ENCODE results near the gene MGAT4B.

The MGAT4B gene

DNA sequence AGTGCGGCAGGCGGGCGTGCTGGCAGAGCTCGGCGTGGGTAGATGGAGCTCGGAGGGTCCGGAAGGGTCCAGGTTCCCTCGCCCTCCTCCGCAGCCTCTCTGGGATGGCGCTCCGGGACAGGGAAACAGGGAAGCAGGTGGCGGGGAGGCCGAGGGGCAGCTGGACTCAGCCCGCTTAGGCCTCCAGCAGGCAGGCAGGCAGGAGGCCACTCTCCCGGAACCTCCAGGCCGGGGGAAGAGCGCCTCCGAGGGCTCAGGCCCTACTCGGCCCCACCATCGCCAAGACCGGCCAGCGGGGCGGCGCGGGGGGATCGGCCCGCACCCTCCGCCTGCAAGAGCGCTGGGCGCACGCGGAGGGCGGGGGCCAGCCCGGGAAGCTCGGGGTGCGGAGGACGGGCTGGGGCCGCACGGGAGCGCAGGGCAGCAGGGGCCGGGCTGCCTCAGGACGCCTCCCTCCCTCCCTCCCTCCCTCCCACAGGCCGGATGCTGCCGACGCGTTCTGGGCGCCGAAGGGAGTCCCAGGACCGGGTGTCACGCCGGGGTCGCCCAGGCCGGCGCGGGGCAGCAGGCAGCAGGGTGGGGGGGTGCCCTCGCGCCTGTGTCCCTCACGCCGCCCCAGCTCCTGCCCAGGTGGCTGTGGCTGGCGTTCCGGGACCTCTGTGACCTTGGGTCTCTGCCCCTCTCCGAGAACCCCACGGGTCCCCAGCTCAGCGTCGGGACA lies 977 bp downstream of the MGAT4B start:
- peak in 1 of 2 experiments; percentile 63 for DNase-seq

DNA sequence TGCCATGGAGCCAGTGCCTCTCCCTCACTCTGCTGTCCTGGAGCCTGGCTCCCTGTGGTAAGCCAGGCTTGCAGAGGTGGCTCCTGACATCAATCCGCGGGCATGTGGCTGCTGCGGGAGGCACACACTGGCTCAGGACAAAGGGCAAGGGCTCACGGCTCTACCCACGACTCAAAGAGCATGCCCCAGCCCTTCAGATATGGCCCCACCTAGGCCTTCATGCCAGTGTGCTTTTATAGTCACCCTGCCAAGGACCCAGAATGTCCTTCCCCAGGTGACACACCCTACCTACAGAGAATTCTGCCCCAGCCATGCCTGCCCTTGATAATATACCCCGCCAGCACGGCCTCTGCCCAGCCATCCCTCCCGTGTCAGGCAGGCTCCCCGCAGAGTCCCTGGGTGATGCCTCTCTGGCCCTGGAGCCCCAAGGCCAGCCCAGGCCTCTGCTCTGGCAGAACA lies 1.6 kb downstream of the MGAT4B start:
- peak in 1 of 2 experiments; percentile 33 for DNase-seq

DNA sequence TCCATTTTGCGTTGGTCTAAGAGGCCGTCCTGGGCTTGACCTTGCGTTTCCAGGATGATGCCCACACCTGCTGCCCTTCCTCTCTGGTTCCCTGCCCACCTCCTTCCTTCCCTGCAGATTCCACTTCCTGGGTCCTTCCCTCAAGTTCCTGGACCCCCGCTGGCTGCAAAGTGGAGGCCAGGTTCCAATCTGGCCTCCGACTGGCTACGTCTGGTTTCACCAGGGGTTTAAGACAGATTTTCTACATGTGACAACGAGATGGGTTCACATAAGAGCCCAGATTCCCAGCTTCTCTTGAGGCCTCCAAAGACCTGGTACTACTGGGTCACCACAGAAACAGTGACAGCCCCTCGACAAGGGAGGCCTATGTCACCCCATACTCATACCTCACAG lies 2.1 kb downstream of the MGAT4B start:
- peak in 1 of 2 experiments; percentile 2 for DNase-seq

DNA sequence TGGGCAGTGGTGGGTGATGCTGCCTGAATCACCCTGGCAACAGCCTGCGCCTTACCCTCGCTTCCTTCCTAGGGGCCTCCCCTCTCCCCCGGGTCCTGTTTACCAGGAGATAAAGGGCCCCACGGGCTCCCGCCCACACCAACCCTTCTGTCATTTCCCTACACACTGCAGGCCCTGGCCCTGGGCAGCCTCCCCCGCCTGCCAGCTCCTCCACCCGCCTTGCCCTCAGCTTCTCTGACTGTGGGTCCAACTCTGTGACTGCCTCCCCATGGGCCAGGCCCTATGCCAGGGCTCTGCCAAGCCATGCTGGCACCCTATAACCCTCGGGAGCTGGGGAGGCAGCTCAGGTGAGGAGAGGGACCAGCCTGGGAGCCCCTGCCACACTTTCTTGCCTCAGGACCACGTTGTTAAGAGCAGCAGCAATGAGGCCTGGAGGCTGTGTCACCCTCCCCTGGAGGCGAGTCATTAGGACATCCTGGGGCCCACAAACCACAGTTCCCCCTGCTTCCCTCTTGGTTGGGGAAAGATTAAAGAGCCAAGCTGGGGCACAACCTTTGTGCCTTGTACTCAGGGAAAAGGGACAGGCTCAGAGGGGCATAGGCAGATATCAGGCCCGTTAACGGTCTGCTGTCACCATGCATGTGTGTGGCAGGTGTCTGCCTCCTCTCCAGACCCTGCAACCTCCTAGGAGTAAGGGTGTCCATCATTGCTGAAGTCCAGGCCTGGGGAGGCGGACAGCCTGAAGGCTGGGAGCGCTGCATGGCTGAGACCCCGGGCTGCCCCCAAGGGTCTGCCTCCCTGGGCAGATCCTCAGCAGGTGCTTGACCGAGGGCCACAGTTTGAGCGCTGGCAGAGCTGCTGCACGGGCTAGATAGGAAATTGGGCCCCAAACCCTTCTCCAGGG lies 2.8 kb downstream of the MGAT4B start:
- DNase-seq = peak; percentile 26 to 70

DNA sequence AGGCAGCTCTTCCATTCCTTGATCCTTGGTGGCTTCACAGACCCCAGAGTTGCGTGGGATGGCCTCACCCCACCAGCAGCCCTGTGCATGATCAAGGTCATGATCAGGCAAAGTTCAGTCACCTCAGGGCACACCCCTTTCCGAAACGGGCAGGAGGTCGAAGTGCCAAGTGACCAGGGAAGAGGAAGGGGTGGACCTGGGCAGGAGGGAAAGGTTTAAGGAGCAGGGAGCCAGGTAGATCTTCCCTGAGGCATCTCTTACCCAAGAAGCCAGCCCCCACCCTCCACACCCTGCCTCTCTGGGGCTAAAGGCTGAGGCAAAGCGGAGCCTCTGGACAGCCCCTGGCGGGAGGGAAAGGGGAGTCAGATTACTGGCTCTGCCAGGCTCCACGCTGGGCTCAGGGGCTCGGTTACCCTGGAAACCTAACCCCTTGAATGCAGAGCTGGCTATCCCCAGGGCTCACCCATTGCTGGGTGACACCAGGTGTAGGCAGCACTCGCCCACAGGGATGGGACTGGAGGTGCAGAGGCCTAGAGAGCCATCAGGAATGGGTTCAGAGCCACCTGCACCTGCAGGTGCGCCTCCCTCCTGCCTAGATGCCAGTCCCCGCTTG lies 3.6 kb downstream of the MGAT4B start:
- DNase-seq = peak; percentile 75 to 86

DNA sequence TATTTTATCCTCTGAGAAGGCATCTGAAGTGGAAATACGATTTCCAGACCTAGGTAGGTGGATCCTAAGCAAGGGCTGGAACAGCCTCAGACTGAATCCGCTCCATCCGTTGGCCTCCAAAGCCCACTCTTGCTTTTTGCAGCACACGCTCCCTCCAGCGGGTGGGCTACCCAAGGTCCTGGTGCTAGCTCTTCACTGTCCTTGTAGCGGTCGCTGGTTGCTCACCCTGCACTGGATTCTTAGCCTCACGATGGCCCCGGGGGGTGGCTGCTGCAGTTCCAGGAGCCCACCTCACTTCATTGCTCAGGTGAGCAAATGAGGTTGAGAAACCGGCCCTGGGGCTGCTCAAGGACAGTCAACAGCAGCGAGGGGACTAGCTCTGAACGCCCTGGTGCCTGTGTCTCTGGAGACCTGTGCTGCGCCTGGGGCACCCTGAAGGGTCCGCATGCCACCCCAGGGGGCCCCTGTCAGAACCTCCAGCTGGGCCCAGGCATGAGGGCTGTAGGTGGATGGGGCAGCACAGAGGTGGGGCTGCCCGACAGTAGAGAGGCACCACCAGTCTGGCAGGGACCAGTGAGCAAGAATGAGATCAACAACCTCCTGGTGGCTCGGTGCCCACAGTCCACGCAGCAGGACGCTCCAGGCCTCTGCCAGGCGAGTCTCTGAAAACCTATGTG lies 4.3 kb downstream of the MGAT4B start:
- no peak for DNase-seq

DNA sequence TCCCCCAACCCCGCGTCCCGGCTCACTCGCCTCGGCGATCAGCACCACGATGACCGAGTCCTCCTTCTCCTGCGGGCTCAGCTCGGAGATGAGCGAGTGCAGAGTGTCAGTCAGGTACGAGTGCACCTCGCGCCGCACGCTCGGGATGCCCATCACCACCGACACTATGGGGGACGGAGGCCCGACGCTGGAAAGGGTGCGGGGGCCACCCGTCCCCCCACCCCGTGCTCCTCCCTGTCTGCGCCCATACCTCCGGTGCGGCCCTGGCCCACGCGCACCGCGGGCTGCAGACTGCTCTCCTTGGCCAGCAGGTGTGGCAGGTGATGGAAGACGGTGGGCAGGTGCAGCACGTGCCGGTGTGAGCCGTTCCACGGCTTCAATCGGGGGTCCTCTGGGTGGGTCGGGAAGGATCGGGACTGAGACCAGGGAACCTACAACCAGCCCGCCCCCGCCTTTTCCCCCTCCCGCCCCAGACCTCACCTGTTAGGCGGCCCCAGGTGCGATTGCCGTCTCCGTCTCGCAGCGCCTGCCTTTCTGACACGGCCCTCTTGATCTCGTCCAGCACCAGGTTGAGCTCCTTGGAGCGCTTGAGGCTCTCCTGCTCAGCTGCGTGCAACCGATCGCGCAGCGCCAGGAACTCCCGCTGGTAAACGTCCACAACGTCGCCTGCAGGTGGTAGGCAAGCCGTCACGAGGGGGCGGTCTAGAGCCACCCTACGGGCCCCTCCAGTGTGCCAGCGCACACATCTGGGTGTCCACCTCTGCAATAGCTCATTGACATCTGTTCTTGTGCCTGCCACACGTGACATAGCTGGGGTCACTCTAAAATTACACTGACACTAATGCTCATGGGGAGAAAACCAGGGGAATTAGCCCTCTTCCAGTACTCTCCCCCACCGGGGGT lies 5.1 kb downstream of the MGAT4B start:
- peak; percentile 29 to 80 for DNase-seq

DNA sequence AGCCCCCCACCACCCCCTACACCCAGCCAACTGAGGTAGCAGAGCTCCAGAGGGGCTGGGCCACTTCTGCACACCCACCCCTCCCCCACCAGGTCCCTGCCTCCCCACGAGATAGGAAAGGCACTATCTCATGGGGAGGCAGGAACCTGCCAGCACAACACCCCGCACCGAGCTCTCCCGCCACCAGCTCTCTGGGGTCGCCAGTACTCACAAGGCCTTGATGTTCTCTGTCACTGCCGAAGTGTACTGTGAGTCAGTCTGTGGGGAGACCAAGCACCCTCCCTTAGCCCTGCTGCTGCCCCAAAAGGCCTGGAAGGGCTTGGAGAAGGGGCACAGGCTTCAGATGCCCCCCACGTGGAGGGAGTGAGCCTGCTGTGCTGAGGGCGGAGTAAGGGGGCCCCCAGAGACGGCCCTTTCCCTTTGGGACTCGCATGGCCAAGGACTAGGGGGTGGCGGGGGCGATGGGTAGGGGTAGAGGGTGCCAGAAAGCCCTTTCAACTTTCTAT lies 5.9 kb downstream of the MGAT4B start:
- DNase-seq = no peak

DNA sequence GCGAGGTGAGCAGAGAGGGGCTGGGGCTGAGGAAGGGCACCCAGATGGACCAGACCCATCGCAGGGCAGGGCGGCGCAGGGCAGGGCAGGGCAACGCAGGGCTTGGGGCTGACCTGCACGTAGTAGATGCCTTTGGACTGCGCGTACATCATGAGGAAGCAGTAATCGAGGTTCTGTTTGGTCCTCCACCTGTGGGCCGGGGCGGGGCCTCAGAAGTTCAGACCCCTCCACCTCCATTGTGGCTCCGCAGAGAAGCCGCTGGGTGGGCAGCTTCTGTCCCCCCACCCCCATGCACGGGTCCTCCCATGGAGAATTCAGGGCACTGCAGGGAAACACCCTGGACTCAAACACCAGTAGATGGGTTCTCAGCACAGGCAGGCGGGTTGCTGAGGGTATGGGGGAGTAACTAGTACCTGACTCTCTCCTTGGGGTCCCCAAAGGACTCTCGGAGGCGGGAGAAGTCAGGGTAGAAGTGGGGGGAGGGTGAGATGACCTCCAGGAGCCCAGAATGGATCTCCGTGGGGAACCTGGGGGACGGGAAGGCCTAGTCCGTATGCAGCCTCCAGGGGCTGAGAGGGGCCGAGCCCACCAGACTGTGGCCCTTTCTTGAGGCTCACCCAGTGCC lies 6.5 kb downstream of the MGAT4B start:
- DNase-seq = no peak

DNA sequence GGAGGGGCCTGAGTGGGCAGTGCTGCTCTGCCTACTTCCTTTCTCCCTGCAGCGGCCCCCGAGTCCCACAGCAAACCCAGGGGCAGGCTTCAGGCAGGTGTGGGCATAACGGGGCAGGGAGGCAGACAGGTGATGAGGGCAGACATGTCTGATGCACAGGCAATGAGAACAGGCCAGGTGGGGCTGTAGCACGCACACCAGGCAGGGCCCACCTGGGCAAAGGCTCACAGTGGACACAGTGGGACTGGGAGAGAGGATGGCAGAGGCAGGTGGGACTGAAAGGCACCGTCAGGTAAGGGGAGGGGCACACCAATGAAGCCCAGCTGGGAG lies 7.1 kb downstream of the MGAT4B start:
- no peak for DNase-seq

DNA sequence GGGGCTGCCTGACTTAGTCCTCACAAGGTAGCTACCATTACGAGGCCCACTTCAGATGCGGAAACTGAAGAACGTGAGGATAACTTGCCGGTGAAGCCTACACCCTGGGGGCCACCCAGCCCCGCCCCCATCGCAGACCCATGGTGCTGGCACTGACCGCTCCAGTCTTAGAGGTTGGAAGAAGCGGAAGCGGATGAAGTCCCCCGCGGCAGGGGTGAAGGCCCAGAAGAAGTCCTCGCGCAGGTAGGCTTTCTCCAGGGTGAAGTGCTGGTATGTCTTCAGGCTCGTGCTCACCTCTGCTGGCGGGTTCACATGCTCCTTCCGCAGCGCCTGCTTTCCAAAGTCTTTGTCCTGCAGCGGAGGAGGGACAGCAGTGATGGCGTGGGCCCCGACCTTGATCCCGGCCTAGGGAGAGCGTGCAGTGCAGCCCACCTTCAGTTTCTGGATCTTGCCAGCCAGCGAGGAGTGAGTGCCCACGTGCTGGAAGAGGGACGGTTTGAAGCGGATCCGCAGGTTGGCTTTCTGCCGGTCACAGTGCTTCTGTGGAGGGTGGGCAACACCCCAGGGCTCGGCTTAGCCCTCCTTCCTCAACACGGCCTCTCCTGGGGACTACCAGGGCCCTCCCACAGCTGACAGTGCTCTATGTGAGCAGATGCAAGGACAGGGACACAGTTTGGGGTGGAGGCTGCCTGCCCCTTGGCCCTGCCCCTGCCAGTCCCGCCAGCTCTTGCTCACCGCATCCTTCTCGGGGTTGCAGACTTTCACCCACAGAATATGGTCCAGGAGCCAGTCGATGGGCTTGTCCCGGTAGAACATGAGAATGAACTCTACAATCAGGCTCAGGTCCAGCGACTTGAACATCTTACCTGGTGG lies 7.7 kb downstream of the MGAT4B start:
- DNase-seq = no peak

DNA sequence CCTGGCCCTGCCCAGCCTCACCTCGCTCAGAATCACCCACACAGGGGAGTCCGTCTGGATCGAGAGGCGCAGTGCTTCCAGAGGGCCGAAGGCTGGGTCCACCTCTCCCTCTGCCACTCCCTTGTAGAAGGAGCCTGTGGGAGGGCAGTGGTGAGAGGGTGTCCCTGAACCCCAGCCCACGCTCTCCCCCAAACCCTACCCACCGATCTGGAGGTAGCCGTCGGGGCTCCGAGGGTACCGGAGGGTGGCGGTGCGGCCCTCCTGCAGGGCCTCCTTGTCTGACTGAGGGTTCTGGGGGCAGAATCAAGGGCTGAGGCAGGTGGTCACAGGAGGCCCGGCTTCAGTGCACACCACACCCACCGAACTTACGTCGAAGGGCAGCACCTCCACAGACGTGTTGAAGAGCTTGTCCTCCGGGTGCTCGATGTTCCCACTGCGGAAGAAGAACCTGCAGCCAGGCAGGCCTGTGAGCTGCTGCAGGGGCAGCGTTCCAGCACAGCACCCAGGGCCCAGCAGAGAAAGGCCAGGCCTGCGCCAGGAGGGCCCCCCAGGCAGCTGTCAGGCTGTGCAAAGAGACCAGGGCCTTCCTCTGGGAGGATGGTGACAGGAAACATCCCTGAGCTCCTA lies 8.4 kb downstream of the MGAT4B start:
- DNase-seq = no peak

DNA sequence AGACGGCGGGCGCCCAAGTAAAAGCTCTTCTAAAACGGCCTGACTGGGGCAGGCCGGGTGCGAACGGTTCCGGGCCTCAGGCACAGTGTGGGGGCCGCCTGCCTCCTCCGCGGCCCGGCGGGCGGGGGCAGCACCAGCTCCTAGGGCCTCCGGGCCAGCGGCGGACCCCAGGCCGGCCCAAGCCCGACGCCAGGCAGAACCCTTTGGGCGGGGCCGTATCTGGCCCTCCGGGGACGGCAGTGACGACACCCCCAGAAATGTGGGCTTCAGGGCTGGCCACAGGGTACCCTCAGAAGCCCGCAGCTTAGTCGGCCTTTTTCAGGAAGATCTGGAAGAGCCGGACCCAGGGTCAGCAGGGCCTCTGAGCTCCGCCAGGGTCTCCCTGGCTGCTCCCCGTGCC lies 8.9 kb downstream of the MGAT4B start:
- no peak for DNase-seq

DNA sequence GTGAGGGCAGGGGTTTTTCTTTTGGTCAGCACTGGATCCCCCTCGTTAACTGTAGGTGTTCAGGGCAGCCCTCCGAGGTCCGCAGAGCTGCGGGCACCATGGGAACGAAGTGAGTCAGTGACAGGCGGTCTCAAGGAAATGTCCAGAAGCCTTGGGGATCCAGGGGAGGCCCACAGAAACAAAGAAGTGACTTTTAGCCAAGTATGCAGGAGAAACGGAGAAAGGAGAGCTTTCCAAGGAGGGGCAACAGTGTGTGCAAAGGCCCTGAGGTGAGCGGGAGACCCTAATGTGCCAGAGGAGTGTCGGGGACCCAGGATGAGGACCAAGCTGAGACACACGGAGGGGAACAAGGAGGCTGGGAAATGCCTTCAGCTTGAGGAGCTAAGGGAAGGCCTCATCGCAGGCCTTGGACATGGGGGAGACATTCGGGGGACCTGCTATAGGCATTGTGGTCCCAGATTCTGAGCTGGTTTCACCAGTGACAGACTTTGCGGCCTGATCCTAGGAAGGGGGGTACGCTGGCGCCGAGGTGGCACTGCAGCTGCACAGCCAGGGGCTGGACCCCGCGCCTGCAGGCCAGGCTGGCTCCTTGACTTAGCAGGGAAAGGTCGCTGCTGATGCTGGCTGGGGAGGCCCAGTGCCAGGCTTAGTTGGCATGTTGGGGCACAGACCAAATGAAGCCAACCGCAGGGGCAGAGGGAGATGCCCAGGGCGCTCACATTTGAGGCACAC lies 9.6 kb downstream of the MGAT4B start:
- DNase-seq = no peak

DNA sequence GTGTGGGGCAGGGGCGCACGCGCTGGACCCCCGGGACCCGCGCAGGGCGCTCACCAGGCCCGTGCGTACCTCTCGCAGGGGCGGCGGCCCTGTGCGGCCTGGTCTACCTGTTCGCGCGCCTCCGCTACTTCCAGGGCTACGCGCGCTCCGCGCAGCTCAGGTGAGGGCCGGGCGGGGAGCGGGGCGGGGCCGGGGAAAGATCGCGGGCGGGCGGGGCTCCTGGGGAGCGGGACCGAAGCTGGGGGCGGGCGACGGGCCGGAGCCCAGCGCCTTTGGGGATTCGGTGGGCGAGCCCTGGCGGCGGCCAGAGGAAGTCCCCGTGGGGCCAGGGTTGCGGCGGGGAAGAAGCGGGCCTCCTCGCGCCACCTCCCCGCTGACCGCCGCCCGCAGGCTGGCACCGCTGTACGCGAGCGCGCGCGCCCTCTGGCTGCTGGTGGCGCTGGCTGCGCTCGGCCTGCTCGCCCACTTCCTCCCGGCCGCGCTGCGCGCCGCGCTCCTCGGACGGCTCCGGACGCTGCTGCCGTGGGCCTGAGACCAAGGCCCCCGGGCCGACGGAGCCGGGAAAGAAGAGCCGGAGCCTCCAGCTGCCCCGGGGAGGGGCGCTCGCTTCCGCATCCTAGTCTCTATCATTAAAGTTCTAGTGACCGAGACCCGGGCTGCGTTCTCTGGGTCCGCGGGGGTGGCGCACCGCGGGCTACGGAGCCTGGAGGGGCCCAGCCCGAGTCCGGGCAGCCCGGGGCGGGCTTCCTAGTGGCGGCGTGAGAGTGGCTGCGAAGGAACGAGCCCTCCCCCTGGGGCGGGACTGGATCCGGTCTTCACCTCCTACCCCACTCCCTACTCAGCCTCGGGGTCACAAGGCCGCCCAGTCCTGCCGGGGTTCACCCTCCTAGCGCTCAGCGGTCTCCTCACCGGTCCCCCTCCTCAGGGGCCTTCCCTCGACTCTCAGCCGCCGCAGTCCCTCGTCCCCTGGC lies 10.5 kb downstream of the MGAT4B start:
- DNase-seq = peak; percentile 29 to 89

DNA sequence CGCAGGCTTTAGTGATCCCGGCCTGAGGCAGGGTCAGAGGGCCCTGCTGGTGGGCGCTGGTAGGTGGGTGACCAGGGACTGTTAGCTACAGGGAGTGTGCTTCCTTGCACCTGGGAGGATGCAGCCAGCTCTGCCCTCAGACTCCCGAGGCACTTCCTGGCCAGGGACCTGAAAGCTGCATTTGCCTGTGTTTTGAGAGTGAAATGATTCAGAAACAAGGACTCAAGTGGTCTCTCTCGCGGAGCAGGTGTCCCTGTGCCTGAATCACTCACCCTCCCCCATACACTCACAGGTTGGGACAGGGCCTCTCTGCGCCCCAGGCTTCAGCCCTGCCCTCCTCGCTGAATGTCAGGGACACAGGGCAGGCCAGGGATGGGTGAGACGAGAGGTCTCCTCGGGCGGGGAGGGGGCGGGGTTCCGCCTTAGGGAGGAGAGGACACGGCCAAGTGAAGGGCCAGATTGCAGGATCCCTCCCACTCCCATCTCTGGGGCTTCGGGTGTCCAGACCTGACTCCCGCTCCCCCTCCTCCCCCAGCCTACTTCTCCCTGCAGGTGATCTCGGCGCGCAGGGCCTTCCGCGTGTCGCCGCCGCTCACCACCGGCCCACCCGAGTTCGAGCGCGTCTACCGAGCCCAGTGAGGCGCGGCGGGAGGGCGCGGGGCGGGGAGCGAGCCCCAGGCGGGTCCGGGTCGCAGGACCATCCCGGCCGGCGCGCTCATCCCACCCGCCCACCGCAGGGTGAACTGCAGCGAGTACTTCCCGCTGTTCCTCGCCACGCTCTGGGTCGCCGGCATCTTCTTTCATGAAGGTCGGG lies 11.4 kb downstream of the MGAT4B start:
- DNase-seq = peak; percentile 56 to 57

DNA sequence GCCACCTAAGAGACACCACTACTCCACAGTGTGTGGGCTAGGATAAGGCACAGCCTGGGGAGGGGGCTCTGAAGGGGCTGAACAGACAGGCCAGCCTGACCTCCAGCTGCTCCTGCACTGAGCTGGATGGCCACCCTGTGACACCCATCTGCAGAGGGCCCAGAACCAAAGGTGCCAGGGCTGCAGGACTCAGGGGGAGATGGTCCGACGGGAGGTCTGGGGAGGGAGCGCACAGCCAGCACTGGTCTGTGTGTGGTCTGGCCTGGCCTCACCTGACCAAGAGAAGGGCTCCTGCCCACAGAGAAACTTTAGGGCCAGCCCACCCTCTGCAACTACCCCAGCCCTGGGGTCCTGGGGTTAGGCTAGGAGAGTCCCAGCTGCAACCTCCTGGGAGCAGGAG lies 12.1 kb downstream of the MGAT4B start:
- no peak for DNase-seq
